Measurements from ENCODE around the gene RMI1.

GRCh38 chr9:83934569-83935275 lies 45.9 kb upstream of the RMI1 start:
- TF ChIP-seq CTCF (IDR thresholded peaks at IDR 0.05) = no peak
- peak in 1 of 2 donors; percentile 45 for TF ChIP-seq POLR2AphosphoS5 (IDR thresholded peaks at IDR 0.05; ENCODE audit: insufficient read depth in 1 of 2, low read depth in 1 of 2)
- no peak for TF ChIP-seq POLR2A (IDR thresholded peaks at IDR 0.05)
